ENCODE data around the gene SP100. TPM values are rescaled to one million over a fixed set of nuclear protein-coding genes. Genes with fewer than 3 reads are reported as not detected.
"Not testable (repeated sequence)": the region's sequence is repeated elsewhere in the genome, so short reads cannot be mapped to it uniquely, and the experiment has no call there.

The SP100 gene
- total and polyA plus RNA-seq, 8 donors = 24.6 to 66.8 (median 37.2) TPM

GRCh38 chr2:230435431-230435830, 19.4 kb downstream of the SP100 start:
- Histone ChIP-seq H3K9me3 (peaks cover 0 to 7% (median 0%) of the 10 kb centered on the region in 4 donors), H3K4me3 (no peak overlapping the region), H3K27ac (no peak overlapping the region), H3K4me1 (peaks cover 0 to 8% (median 4%) of the 10 kb centered on the region in 3 donors), H3K27me3 (no peaks in the 10 kb centered on the region), H3K36me3 (no peaks in the 10 kb centered on the region)
- intact Hi-C loops (cut with DNase I) = no loop called here
- DNase-seq (no peak), ATAC-seq (no peak), FAIRE-seq (no peak)
- 93 to 95% methylated on average over 2 of the region's 2 CpGs for WGBS, 2 donors
- TF ChIP-seq CTCF (IDR thresholded peaks at IDR 0.05) = no peak

- FAIRE-seq; H3K9me3 ChIP-seq; H3K4me3 ChIP-seq; H3K27ac ChIP-seq; DNase-seq; intact Hi-C loops (cut with DNase I); ATAC-seq; H3K27me3 ChIP-seq: not testable (repeated sequence)
- Histone ChIP-seq H3K4me1 (peaks cover 0 to 12% (median 4%) of the 10 kb centered on the region in 3 donors), H3K36me3 (peaks cover 0 to 11% (median 2%) of the 10 kb centered on the region in 3 donors)
Measured at GRCh38 chr2:230439121-230439520, 23.1 kb downstream of the SP100 start.

- WGBS, 2 donors = 59 to 74% methylated on average over 2 of the region's 2 CpGs
- H3K4me1 ChIP-seq = peaks cover 0 to 12% (median 4%) of the 10 kb centered on the region in 3 donors
- intact Hi-C loops (cut with DNase I) = no loop called here
- H3K4me3 ChIP-seq = no peak overlapping the region
- H3K27ac ChIP-seq = no peak overlapping the region
- no peak for DNase-seq
- ATAC-seq = no peak
- H3K36me3 ChIP-seq = peaks cover 0 to 16% (median 7%) of the 10 kb centered on the region in 3 donors
- H3K27me3 ChIP-seq = no peaks in the 10 kb centered on the region
- H3K9me3 ChIP-seq = peaks cover 0 to 7% (median 0%) of the 10 kb centered on the region in 4 donors
- peak; percentile 23 for FAIRE-seq
- TF ChIP-seq CTCF (IDR thresholded peaks at IDR 0.05) = no peak
Measured at GRCh38 chr2:230439590-230439989, 23.6 kb downstream of the SP100 start.

- H3K4me3 ChIP-seq = no peak overlapping the region
- ATAC-seq = peak in 3 of 4 donors; percentile 36 to 55 (median 38)
- peak; percentile 59 for FAIRE-seq
- WGBS, 2 donors = 79 to 85% methylated on average over 4 of the region's 4 CpGs
- peaks cover 0 to 12% (median 4%) of the 10 kb centered on the region in 3 donors for H3K4me1 ChIP-seq
- peaks cover 0 to 18% (median 7%) of the 10 kb centered on the region in 3 donors for H3K36me3 ChIP-seq
- DNase-seq = no peak
- TF ChIP-seq CTCF (IDR thresholded peaks at IDR 0.05) = no peak
- H3K9me3 ChIP-seq = peaks cover 0 to 7% (median 0%) of the 10 kb centered on the region in 4 donors
- H3K27me3 ChIP-seq = no peaks in the 10 kb centered on the region
- H3K27ac ChIP-seq = no peak overlapping the region
- intact Hi-C loops (cut with DNase I) = no loop called here
Measured at GRCh38 chr2:230441227-230441897, 25.4 kb downstream of the SP100 start.

- intact Hi-C loops (cut with DNase I) = no loop called here
- peaks cover 0 to 30% (median 12%) of the 10 kb centered on the region in 3 donors for H3K36me3 ChIP-seq
- H3K4me3 ChIP-seq = no peak overlapping the region
- no peaks in the 10 kb centered on the region for H3K9me3 ChIP-seq
- no peak overlapping the region for H3K27ac ChIP-seq
- H3K27me3 ChIP-seq = no peaks in the 10 kb centered on the region
- no peak for TF ChIP-seq CTCF (IDR thresholded peaks at IDR 0.05)
- ATAC-seq = no peak
- DNase-seq = no peak
- WGBS, 2 donors = 97 to 100% methylated on average over 2 of the region's 2 CpGs
- FAIRE-seq = no peak
- H3K4me1 ChIP-seq = peaks cover 0 to 12% (median 4%) of the 10 kb centered on the region in 3 donors
Measured at GRCh38 chr2:230443541-230443940, 27.5 kb downstream of the SP100 start.
